Activated T-helper 9 cell treated with anti-CD3 and anti-CD28 coated beads, Interleukin-2, amount 50 U/mL, for 16 hours (primary cell): ENCODE results near the gene RERG.
"Not testable (repeated sequence)": the region's sequence is repeated elsewhere in the genome, so short reads cannot be mapped to it uniquely, and the experiment has no call there.

Experiments used
- DNase-seq: peaks from one replicate; pipeline ENCODE4 v3.0.0-alpha.2; 2020; ENCODE audit warnings: low read depth

The RERG gene

DNA sequence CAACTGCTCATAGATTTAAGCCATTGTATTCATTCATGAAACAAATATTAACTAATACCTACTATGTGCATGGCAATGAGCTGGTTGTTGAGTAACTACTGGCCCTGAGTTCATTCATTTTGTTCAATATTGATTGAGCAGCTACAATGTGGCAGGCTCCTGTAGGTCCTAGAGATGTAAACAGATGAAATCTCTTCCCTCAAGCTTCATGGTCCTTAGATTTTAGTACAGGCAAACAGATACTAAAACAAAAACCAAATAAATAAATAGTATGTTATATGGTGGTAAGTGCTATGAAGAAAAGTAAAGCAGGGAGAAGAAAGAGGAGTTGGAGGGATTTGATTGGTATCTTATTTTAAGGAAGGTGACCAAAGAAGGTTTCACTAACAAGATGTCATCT lies 77.8 kb downstream of the RERG start:
- DNase-seq, result no peak

DNA sequence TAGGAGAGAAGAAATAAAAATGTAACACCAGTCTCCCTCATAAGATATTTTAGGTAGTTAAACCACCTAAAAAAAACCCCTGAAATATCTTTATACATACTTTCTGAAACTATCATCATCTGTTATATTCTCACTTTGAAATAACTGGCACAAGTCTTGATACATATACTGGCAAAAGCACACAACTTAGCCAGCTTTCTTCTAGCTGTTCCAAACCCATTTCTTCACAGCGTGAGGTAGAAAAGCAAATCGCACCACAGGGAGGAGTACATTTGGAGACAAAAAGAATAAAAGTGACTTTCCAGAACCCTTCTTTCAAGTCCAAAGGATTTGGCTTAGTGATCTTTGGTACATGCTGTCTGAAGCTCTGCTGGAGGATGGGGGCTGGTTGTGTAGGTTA lies 78.5 kb downstream of the RERG start:
- no peak for DNase-seq

GRCh38 chr12:15131431-15131830 lies 89.8 kb downstream of the RERG start:
- no peak for DNase-seq

- no peak for DNase-seq
These were observed 90.7 kb downstream of the RERG start for GRCh38 chr12:15130541-15130940.

DNA sequence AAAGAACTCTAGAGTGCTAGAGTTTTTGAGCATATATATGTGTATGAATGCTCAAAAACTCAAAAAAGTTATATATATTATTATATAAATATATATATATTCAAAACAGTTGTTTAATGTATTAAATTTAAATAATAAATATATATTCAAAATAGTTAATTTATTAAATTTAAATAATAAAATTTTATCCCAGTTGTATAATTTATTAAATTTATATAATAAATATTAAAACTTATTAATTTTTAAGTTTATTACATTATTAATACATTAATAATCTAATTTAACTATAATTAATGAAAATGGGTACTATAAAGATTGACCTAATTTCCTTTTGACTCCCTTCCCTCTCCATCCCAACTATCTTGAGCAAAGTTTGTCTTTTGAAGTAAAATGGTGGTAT lies 97.8 kb downstream of the RERG start:
- DNase-seq, result no peak

GRCh38 chr12:15122344-15122743 lies 98.9 kb downstream of the RERG start:
- DNase-seq, result no peak

- DNase-seq, result no peak
These were observed 102.3 kb downstream of the RERG start for GRCh38 chr12:15118955-15119354.

- no peak for DNase-seq
These were observed 104.2 kb downstream of the RERG start for GRCh38 chr12:15116983-15117382.

DNA sequence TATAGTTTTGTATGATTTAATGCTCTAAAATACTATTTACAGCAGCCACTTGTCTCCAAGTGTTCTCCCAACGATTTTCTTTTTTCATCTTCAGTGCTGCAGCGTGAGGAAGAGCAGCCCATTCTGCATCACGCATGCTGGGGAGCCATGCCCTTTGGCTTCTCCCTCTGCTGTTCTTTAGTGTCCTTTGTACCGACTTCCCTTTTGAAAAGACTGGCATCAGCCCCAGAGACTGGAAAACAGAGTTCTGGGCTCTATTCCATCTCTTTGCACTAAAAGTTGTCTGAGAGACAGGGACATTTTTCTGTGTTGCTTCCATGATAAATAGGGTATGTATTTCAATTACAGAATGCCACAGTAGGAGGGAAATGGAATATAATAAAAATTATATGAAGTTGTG lies 105.1 kb downstream of the RERG start:
- DNase-seq, result no peak

DNA sequence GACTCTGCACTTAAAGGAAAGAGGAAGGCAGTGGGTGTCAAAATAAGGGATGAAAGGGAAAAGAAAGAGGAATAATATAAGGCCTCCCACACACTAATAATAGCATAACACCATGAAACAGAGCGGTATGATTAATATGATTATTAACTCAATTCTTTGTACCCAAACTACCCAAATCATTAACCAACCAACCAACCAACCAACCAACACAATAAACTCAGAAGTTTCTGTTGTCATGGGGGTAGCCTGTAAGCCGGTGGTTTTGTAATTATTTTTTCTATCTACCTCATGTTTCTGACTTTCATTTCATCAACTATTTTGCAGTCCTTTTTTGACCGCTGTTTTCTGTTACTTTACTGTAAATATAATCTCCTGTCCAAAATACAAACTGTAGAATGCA lies 105.8 kb downstream of the RERG start:
- no peak for DNase-seq

- no peak for DNase-seq
These were observed 106.7 kb downstream of the RERG start for GRCh38 chr12:15114501-15114900.

GRCh38 chr12:15092826-15093225 lies 128.4 kb downstream of the RERG start:
- no peak for DNase-seq

DNA sequence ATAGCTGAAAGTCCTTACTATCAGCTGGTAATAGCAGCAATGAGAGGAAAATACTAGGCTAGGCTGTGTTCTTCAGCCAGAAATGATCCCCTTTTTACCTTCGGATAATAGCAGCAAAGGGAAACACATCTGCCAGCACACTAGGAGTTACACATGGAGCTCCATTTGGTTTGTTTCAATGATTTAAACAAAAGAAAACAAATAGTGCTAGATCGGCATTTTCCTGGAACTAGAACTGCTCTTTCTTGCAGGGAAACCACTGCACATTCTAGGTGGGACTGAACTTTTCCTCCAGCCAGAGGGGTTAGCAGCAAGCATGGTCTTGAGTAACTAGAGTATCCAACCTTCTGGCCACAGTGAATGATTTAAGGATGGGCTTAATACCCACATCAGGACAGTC lies 130.8 kb downstream of the RERG start:
- no peak for DNase-seq

DNA sequence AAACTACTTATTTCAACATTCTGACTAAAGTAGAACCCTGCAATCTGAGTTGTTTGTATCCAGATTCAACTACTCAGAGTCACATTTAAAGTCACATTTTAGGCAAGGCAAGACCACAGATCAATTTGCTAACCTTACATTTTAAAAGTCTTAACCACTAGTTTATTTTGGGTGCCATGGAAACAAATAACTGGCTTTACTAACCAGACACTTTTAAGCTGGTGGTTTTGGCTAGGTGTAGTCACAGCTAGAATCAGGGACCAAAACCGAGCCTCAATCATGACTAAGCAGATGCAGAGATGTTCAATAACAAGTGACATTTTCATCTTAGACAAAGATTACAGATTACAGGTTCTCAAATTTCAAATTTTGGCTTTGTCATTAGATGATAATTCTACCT lies 133.1 kb downstream of the RERG start:
- no peak for DNase-seq

GRCh38 chr12:15077751-15078150 lies 143.5 kb downstream of the RERG start:
- not testable (repeated sequence) for DNase-seq

DNA sequence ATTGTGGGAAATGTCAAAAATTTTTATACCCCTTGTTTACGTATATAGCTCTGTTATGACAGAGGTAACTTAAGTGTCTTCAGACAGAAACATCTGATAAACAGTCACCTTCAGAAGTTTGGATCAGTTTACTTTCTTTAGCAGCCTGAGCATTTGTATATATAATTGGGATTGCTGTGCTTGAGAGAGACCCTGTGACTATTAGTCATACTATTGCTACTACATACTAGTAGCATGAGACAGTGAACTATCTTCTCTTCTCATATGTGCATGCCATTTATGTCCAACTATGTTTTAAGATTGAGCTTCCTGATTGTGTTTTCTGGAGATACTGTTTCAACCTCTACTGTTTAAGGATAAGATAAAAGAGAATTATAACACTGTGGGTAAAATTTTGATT lies 146.9 kb downstream of the RERG start:
- no peak for DNase-seq

- no peak for DNase-seq
These were observed 162.1 kb downstream of the RERG start for GRCh38 chr12:15059123-15059522.
